GM10248 (cell line): ENCODE measurements around the gene KAT6B.

ENCODE experiments used
- CTCF ChIA-PET: fragments of 300-600 bp; sonication (Branson Sonifier 250); formaldehyde crosslinking; extraction: SDS; loops from one replicate; lab custom pipeline; 2021; ENCODE audit warnings: antibody characterized with exemption; lab: Yijun Ruan, JAX
- POLR2A ChIA-PET: fragments of 350-650 bp; sonication (Branson Sonifier 250); formaldehyde crosslinking; extraction: SDS; loops from one replicate; lab custom pipeline; 2020; ENCODE audit warnings: antibody characterized with exemption; lab: Yijun Ruan, JAX
- DNase-seq: peaks from one replicate; pipeline ENCODE4 v3.0.0; 2012; ENCODE audit errors: extremely low spot score
- TF ChIP-seq, protein P1 (sequence below): IDR thresholded peaks from 2 replicates; pipeline ENCODE4 v1.5.1; 2012; ENCODE audit warnings: mild to moderate bottlenecking, low read depth; ENCODE audit errors: extremely low read depth, missing control alignments, control extremely low read depth

KAT6B gene

DNA sequence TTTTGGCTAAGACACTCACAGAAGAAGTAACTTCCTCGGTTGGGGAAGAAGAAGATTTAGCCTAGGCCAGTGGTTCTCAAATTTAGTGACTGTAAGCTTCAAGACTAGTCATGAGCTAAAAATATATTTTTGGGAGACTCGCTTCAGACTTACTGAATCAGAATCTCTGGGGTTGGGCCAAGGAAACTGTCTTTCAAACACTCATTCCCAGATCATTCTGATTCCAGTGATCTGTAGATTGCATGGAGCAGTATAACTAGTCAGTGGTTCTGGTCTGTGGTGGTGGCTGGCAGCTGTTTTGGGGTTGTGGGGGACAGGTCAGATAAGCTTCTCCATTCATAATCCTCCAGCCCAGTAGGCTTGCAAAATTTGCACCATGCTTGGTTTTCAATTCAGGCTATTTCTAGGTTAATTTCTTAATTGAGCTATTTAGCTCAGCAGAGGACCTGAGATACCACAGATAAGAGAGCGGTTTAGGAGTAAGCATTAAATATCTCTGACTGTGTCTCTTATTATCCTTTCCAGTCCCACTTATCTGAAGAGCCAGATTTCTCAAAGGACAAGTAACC lies 3.8 kb upstream of the KAT6B start:
- DNase-seq = no peak
- ChIA-PET CTCF (interaction anchor here (1.0 to 1.5 kb wide), 6 partner anchors 23 to 523 kb away, joined by 3 read pairs; no protein-coding TSS in a partner anchor), POLR2A (no interaction called here)
- TF ChIP-seq, protein P1, sequence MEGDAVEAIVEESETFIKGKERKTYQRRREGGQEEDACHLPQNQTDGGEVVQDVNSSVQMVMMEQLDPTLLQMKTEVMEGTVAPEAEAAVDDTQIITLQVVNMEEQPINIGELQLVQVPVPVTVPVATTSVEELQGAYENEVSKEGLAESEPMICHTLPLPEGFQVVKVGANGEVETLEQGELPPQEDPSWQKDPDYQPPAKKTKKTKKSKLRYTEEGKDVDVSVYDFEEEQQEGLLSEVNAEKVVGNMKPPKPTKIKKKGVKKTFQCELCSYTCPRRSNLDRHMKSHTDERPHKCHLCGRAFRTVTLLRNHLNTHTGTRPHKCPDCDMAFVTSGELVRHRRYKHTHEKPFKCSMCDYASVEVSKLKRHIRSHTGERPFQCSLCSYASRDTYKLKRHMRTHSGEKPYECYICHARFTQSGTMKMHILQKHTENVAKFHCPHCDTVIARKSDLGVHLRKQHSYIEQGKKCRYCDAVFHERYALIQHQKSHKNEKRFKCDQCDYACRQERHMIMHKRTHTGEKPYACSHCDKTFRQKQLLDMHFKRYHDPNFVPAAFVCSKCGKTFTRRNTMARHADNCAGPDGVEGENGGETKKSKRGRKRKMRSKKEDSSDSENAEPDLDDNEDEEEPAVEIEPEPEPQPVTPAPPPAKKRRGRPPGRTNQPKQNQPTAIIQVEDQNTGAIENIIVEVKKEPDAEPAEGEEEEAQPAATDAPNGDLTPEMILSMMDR = no peak

DNA sequence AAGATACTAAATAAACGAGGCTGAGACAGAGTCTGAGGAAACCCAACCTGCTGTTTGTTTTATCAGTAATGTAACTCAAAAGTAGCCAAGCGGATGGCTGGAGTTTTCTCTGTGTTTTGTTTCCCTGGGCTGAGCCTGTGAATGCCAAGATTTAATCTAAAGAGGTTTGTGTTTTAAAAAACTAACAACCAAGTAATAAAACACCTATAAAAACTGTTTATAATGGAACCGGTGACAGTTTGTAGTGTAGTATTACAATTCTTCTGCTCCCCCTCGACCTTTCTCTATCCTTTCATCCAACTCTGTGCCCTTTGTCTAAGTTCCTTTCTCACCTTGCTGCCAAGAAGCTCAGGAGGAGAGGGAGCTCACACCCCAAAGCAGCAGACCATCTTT lies 2.6 kb upstream of the KAT6B start:
- ChIA-PET CTCF (interaction anchor here (1.1 kb wide), 1 partner anchor 196 kb away, joined by 3 read pairs; no protein-coding TSS in a partner anchor), POLR2A (no interaction called here)
- no peak for DNase-seq

DNA sequence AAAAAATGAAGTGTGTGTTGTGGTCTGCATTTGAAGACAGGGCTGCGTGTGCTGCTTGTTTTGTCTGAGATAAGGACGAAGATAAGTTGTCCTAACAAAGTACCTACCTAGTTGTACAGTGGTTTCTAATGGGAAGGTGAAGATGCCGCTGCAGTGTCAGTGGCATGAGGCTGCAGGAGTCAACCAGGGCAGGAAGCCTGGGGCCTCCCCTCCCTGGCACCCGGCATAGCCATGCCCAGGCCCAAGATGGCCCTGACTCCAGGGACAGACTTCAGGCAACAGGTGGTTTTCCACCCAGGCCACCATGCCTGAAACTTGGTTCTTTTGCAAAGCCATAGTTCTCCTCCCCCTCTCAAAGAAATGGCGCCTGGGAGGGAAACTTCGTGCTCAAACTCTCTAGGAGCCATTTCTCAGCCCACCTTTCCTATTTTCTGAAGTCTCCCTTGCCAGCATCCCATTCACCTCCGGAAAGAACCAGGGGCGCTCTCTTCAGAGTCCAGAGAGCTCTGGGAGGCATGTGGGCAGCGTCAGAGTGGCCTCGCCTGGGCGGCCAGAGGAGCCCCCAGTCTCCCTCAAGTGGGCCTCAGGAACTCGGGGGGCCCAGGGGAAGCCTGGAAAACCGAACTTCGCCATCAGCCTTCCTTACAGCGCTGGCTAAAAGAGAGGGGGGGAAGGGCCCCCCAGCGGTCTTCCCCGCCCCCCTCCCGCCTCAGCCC lies 2.1 kb upstream of the KAT6B start:
- POLR2A ChIA-PET = interaction anchor here (0.6 kb wide), 1 partner anchor 23 kb away, joined by 4 read pairs; no protein-coding TSS in a partner anchor
- DNase-seq = no peak
- CTCF ChIA-PET = interaction anchor here (1.1 kb wide), 1 partner anchor 196 kb away, joined by 3 read pairs; no protein-coding TSS in a partner anchor
- TF ChIP-seq, protein P1 = no peak

More for the DNA sequence above, 2.6 kb upstream of the KAT6B start:
- TF ChIP-seq, protein P1 = no peak

DNA sequence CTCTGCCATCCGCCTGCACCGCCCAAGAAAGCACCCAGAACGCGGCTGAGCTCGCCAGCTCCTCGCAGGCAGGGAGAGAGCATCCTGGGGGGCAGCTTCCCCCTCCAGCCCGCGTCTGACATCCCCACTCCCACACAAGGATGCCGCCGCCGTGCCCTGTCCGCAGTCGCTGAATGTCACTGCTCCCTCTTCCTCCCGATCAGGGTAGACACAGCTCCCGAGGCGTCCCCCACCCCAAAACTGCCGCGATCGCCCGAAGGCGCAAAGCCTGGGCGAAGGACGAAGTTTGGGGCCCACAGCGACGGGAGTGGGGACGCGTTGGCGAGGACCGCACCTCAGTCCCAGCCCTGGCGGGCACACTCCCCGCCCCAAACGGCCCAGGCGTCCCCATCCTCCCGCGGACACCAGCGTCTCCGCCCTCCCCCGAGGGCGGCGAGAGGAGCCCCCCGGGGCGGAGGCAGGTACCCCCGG lies 1.5 kb upstream of the KAT6B start:
- POLR2A ChIA-PET = interaction anchor here (0.6 kb wide), 1 partner anchor 24 kb away, joined by 4 read pairs; no protein-coding TSS in a partner anchor
- DNase-seq = peak; percentile 60
- TF ChIP-seq, protein P1 = no peak
- CTCF ChIA-PET = no interaction called here

DNA sequence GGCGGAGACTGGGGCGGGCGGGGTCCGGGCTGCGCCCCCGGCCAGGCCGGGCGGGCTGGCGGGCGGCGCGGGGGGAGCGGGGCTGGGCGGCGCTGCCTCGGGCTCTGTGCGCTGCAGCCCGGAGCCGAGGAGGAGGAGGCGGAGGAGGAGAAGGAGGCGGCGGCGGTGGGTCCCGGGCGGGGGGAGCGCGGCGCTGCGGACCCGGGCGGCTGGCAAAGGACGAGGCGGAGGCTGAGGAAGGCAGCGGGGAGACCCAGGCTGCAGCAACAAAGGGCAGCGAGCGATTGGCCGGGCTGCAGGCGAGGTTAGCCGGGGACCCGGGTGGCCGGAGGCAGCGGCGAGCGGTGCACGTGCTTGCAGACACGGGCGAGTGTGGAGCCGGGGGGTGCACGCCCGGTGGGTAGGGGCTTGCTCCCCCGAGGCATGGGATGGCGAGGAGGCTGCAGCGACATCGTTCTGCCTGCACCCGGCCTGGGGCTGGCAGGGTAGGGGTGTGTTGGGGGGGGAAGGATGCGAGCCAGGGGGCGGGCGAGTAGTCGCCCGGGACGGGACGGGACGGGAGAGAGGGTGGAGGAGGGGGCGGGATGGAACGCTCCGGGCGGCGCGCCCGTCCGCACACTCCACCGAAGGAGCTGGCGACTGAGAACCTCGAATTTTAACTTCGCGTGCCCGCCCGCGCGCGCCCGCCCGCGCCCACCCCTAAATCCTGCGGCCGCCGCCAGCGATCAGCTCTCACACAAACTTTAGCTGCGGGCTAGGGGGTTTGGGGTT lies 844 bp upstream of the KAT6B start:
- ChIA-PET POLR2A (interaction anchor here (0.6 to 1.2 kb wide), 11 partner anchors 24 to 1729 kb away, joined by 3 to 8 read pairs (median 4); no protein-coding TSS in a partner anchor), CTCF (interaction anchor here (0.8 to 1.8 kb wide), 2 partner anchors 72 to 87 kb away, joined by 3 to 4 read pairs; no protein-coding TSS in a partner anchor)
- no peak for DNase-seq
- TF ChIP-seq, protein P1 = no peak

DNA sequence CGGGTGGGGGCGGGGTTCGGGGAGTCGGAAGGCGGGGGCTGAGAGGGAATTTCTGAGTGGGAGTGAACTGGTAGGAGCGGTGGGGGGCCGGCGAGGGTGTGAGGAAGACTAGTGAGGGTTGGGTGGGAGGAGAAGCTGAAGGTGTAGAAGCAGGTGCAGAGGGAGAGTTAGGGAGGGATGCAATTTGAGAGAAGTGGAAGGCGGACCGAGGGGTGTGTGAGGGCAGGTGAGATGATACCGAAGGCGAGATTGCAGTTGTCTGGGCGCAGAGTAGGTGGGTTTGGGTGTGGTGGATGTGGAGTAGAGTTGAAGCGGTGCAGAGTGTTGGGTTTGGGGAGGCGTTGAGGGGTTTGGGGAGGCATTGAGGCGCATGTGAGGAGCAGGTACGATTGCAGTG lies 643 bp downstream of the KAT6B start:
- POLR2A ChIA-PET = interaction anchor here (1.2 kb wide), 1 partner anchor 180 kb away, joined by 5 read pairs; no protein-coding TSS in a partner anchor
- CTCF ChIA-PET = interaction anchor here (1.2 to 1.8 kb wide), 4 partner anchors 11 to 193 kb away, joined by 3 to 5 read pairs (median 4); no protein-coding TSS in a partner anchor
- no peak for DNase-seq
- TF ChIP-seq, protein P1 = no peak
